Hair follicular keratinocyte (primary cell): Measurements from ENCODE around the gene GFOD1. TPM values are rescaled to one million over a fixed set of nuclear protein-coding genes. Genes with fewer than 3 reads are reported as not detected.

Experiments used
- total RNA-seq: library from RNA; depleted of rRNA; stranded (reverse); fragments of >200 nt; gene quantifications from 2 replicates; pipeline ENCODE4 v1.2.3, GENCODE V29; 2015

Gene GFOD1
- total RNA-seq: 7.4 and 8.4 TPM in 2 replicates

GRCh38 chr6:13487122-13488014 is at the start of gene GFOD1:
Gene GFOD1, minus strand, starts transcription at chr6:13487600. Its CDS starts 710 bp downstream, at chr6:13486890.

DNA sequence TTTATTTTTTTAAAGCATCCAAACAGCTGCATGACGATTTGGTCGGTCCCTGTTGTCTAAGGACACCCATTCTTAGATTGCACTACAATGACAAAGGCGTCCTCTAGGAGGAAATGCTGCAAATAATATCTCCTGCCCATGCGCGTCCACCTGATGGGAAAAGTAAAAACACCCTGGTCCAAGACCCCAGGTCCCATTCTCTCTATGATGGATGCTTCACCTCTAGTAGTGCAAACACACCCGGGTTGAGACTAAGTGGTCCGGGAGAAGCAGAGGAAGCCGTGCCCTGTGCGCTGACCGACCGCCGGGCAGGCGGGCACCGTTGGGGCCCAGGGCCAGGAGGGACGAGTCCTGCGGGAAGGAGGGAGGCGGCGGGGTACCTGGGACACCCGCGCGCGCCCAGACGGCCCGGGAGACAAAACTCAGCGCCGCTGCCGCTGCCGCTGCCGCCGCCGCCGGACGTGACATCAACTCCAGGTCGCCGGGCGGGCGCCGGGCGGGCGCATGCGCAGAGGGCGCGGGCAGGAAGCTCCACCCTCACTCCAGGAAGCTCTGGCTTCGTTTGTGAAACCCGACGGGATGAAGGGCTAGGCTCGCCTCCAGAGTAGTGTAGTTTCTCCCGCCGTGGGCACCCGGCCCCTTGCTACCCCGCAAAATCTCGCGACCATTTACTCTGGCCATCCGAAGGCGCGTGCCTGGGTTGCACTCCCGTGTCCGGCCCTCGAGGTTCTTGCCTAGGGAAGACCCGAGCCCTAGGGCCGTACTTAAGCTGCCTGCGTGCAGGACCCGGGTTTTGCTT is 159.1 kb downstream of the GFOD1 start, which contains the start of gene TBC1D7:
TSS of gene TBC1D7 (minus strand) at position 462 of the 799 bp plus-strand sequence. CDS start 1,639 bp downstream, outside the sequence.

Other genes starting within 250 kb of the GFOD1 start
- 16.4 and 16.7 TPM in 2 replicates for gene TBC1D7, start 159.1 kb downstream of the GFOD1 start, total RNA-seq
- 9.9 and 13.4 TPM in 2 replicates for gene SIRT5, start 87.0 kb upstream of the GFOD1 start, total RNA-seq
- 77.5 and 132 TPM in 2 replicates for gene NOL7, start 127.7 kb upstream of the GFOD1 start, total RNA-seq
- 20.0 and 23.4 TPM in 2 replicates for gene RANBP9, start 224.2 kb upstream of the GFOD1 start, total RNA-seq